ENCODE data around the gene STRIP2.

DNA sequence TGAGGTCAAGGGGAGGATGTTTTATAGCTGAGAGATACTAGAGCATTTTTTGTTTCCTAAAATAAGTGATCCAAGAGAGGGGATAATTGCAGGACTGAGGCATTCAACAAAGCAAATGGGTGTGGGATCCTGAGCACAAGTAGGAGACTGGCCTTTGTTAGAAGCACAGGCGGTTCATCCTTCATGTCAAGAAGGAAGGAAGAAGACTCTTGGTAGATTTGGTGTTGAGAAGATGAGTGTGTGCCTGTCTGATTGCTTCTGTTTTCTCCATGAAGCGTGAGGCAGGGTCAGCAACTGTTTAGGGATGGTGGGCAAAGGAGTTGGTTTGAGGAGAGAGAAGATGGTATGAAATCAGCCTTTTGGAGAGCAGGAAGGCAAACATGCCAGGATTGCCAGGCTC, 27.6 kb downstream of the STRIP2 start:
- no peak for TF ChIP-seq POLR2AphosphoS5 (IDR thresholded peaks at IDR 0.05; ENCODE audit: low read depth)
- no peak for TF ChIP-seq EZH2 (IDR thresholded peaks at IDR 0.05; ENCODE audit: low read depth, unreplicated experiment)
- TF ChIP-seq, protein P1, sequence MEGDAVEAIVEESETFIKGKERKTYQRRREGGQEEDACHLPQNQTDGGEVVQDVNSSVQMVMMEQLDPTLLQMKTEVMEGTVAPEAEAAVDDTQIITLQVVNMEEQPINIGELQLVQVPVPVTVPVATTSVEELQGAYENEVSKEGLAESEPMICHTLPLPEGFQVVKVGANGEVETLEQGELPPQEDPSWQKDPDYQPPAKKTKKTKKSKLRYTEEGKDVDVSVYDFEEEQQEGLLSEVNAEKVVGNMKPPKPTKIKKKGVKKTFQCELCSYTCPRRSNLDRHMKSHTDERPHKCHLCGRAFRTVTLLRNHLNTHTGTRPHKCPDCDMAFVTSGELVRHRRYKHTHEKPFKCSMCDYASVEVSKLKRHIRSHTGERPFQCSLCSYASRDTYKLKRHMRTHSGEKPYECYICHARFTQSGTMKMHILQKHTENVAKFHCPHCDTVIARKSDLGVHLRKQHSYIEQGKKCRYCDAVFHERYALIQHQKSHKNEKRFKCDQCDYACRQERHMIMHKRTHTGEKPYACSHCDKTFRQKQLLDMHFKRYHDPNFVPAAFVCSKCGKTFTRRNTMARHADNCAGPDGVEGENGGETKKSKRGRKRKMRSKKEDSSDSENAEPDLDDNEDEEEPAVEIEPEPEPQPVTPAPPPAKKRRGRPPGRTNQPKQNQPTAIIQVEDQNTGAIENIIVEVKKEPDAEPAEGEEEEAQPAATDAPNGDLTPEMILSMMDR (conservative IDR thresholded peaks at IDR 0.05; ENCODE audit: low read depth in 2 of 2), result no peak
